CD14-positive monocyte (primary cell): ENCODE data around the gene FUZ. TPM values are rescaled to one million over a fixed set of nuclear protein-coding genes. Genes with fewer than 3 reads are reported as not detected.

Experiments
- DNase-seq, 3 donors: peaks; one replicate each; pipeline ENCODE4 v3.0.0-alpha.2; 2011 to 2022
- H2AFZ ChIP-seq: 2 replicates; pipeline ENCODE4 v1.6.0; 2012; ENCODE audit warnings: mild to moderate bottlenecking, low read depth, low read length, inconsistent platforms; ENCODE audit not compliant: insufficient read depth, poor library complexity, severe bottlenecking
- H3K27ac ChIP-seq, 2 donors: 1 replicate in 1 of 2; 2 replicates in 1 of 2; pipeline ENCODE4 v1.5.1; 2012 to 2013; ENCODE audit warnings: low read length in 2 of 2, control low read depth in 1 of 2, inconsistent platforms in 1 of 2, low read depth in 1 of 2, mild to moderate bottlenecking in 1 of 2
- H3K27me3 ChIP-seq, 2 donors: one replicate each; pipeline versions ENCODE4 v1.6.0 to v1.6.1; 2011 to 2013; ENCODE audit warnings: low read length in 2 of 2; ENCODE audit not compliant: control insufficient read depth in 2 of 2, insufficient read depth in 2 of 2
- H3K36me3 ChIP-seq, 2 donors: replicated peaks in 1 of 2; 1 replicate in 1 of 2; 2 replicates in 1 of 2; pipeline versions ENCODE4 v1.5.1 to v1.6.1; 2012 to 2013; ENCODE audit warnings: low read length in 2 of 2, control low read depth in 1 of 2, inconsistent platforms in 1 of 2, mild to moderate bottlenecking in 1 of 2; ENCODE audit not compliant: insufficient read depth in 2 of 2, control insufficient read depth in 1 of 2
- H3K4me1 ChIP-seq, 2 donors: 1 replicate in 1 of 2; 2 replicates in 1 of 2; pipeline versions ENCODE4 v1.5.1 to v1.6.1; 2012 to 2013; ENCODE audit warnings: low read length in 2 of 2, control low read depth in 1 of 2, inconsistent platforms in 1 of 2, mild to moderate bottlenecking in 1 of 2, moderate library complexity in 1 of 2; ENCODE audit not compliant: insufficient read depth in 2 of 2, control insufficient read depth in 1 of 2
- H3K4me2 ChIP-seq: replicated peaks from 2 replicates; pipeline ENCODE3; 2012; ENCODE audit warnings: low read length, moderate library complexity, mild to moderate bottlenecking; ENCODE audit not compliant: poor library complexity, severe bottlenecking; ENCODE audit errors: extremely low read depth
- H3K4me3 ChIP-seq, 3 experiments: fragments of 200-600 bp in 1 of 3; sonication (generic) in 1 of 3; replicated peaks in 1 of 3; 1 replicate in 2 of 3; 2 replicates in 1 of 3; pipeline ENCODE4 v1.5.1; 2011 to 2013; ENCODE audit warnings: low read length in 3 of 3, mild to moderate bottlenecking in 3 of 3, control low read depth in 2 of 3, low read depth in 2 of 3, inconsistent platforms in 1 of 3, moderate library complexity in 1 of 3
- H3K79me2 ChIP-seq: 2 replicates; pipeline ENCODE4 v1.6.0; 2012; ENCODE audit warnings: mild to moderate bottlenecking, control low read depth, inconsistent platforms, low read length, moderate library complexity; ENCODE audit not compliant: insufficient read depth
- H3K9ac ChIP-seq: 2 replicates; pipeline ENCODE4 v1.6.0; 2017; ENCODE audit warnings: low read length, mild to moderate bottlenecking; ENCODE audit not compliant: insufficient read depth, poor library complexity, severe bottlenecking
- H3K9me3 ChIP-seq, 2 donors: replicated peaks in 1 of 2; 1 replicate in 1 of 2; 2 replicates in 1 of 2; pipeline versions ENCODE4 v1.5.1 to v1.6.1; 2012 to 2013; ENCODE audit warnings: low read length in 2 of 2, control low read depth in 1 of 2; ENCODE audit not compliant: control insufficient read depth in 1 of 2, insufficient read depth in 1 of 2
- H4K20me1 ChIP-seq: 2 replicates; pipeline ENCODE4 v1.6.0; 2012; ENCODE audit warnings: mild to moderate bottlenecking, low read length, control low read depth, moderate library complexity; ENCODE audit not compliant: insufficient read depth
- H3K27ac Mint-ChIP-seq, 7 donors: one replicate each; pipeline ENCODE4 v1.8.0; 2020; ENCODE audit warnings: mild to moderate bottlenecking in 7 of 7, mixed read lengths in 7 of 7, moderate library complexity in 6 of 7, inconsistent platforms in 2 of 7
- H3K27me3 Mint-ChIP-seq, 3 donors: one replicate each; pipeline ENCODE4 v1.8.0; 2021 to 2022; ENCODE audit warnings: low read depth in 3 of 3, mild to moderate bottlenecking in 3 of 3, mixed read lengths in 3 of 3, moderate library complexity in 3 of 3, inconsistent platforms in 1 of 3
- H3K36me3 Mint-ChIP-seq, 2 donors: one replicate each; pipeline ENCODE4 v1.8.0; 2020; ENCODE audit warnings: mixed read lengths in 2 of 2, inconsistent platforms in 1 of 2, mild to moderate bottlenecking in 1 of 2
- H3K4me1 Mint-ChIP-seq: one replicate; pipeline ENCODE4 v1.8.0; 2020; ENCODE audit warnings: mild to moderate bottlenecking, mixed read lengths
- H3K4me3 Mint-ChIP-seq, 2 donors: one replicate each; pipeline ENCODE4 v1.8.0; 2020; ENCODE audit warnings: mild to moderate bottlenecking in 2 of 2, mixed read lengths in 2 of 2, moderate library complexity in 1 of 2
- H3K9me3 Mint-ChIP-seq, 7 donors: one replicate each; pipeline ENCODE4 v1.8.0; 2020 to 2022; ENCODE audit warnings: mixed read lengths in 7 of 7, mild to moderate bottlenecking in 6 of 7, moderate library complexity in 6 of 7, inconsistent platforms in 2 of 7
- WGBS: methylation state at CpG from one replicate; pipeline ENCODE4 v1.1.5; 2013; ENCODE audit warnings: missing lambda C conversion rate; ENCODE audit not compliant: insufficient coverage; 5-methylcytosine and 5-hydroxymethylcytosine counted together
- intact Hi-C, 2 donors: fragments of 100-400 bp; cut with micrococcal nuclease; formaldehyde crosslinking; loops; one replicate each; pipeline versions ENCODE4 v1.15.0 to v1.15.1; 2023
- polyA plus RNA-seq, 3 donors: library from polyadenylated mRNA; depleted of rRNA in 1 of 3; unstranded in 2 of 3; stranded (reverse) in 1 of 3; fragments of 300-500 nt in 2 of 3; fragments of >200 nt in 1 of 3; fragmentation: Illumina TruSeq in 2 of 3; gene quantifications; 1 replicate in 2 of 3; 2 replicates in 1 of 3; pipeline ENCODE4 v1.2.3, GENCODE V29; 2012 to 2021
- TF ChIP-seq, protein P1 (sequence below): fragments of 200-600 bp; IDR thresholded peaks from one replicate; pipeline ENCODE4 v1.8.0; 2022; ENCODE audit warnings: antibody characterized with exemption, mild to moderate bottlenecking

Gene FUZ
- polyA plus RNA-seq, 3 donors = 5.3 to 16.7 (median 5.3) TPM

DNA sequence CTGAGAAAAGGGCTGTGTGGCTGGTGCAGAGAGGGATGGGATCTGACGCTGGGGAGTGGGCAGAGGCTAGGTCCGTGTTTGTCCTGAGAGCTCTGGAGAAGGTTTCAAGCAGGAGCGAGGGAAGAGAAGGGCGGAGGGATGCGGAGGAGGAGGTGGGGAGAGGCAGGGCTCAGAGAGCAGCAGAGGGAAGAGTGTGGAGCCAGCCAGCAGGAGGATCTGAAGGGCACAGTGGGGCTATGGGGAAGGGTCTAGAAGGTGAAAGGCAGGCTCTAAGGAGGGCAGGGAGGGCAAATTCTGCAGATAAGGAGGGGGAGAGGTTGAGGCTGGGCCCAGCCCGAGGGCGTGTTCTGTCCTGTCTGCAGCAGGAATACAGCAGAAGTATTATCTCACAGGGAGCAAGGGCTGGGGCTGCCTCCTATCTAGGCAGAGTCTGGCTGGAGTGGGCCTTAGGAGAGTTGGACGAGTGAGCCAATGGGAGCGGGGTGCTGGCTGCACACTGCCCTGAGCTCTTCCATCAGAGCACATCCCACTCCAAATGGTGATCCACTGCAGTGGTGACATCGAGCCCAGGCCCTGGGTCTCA, 40.2 kb downstream of the FUZ start:
- Histone ChIP-seq H3K4me3 (no peak overlapping the region), H3K9ac (peak overlapping the region; percentile 22), H3K27me3 (no peaks in the 10 kb centered on the region), H3K9me3 (no peaks in the 10 kb centered on the region), H3K79me2 (peaks cover 99% of the 10 kb centered on the region), H2AFZ (no peak overlapping the region), H3K4me1 (peaks cover 32 to 33% of the 10 kb centered on the region in 2 donors), H3K4me2 (no peak overlapping the region), H4K20me1 (peaks cover 61% of the 10 kb centered on the region), H3K27ac (peak overlapping the region; percentile 70 to 78), H3K36me3 (peaks cover 5 to 25% of the 10 kb centered on the region in 2 donors)
- Mint-ChIP-seq H3K9me3 (no peaks in the 10 kb centered on the region), H3K4me3 (no peak overlapping the region), H3K36me3 (peaks cover 23 to 58% of the 10 kb centered on the region in 2 donors), H3K27ac (peak overlapping the region in 6 of 7 donors; percentile 33 to 88 (median 74)), H3K4me1 (peaks cover 47% of the 10 kb centered on the region), H3K27me3 (peaks cover 0 to 2% (median 2%) of the 10 kb centered on the region in 3 donors)
- intact Hi-C loops = no loop called here
- 92% methylated on average over 8 of the region's 10 CpGs for WGBS
- TF ChIP-seq, protein P1, sequence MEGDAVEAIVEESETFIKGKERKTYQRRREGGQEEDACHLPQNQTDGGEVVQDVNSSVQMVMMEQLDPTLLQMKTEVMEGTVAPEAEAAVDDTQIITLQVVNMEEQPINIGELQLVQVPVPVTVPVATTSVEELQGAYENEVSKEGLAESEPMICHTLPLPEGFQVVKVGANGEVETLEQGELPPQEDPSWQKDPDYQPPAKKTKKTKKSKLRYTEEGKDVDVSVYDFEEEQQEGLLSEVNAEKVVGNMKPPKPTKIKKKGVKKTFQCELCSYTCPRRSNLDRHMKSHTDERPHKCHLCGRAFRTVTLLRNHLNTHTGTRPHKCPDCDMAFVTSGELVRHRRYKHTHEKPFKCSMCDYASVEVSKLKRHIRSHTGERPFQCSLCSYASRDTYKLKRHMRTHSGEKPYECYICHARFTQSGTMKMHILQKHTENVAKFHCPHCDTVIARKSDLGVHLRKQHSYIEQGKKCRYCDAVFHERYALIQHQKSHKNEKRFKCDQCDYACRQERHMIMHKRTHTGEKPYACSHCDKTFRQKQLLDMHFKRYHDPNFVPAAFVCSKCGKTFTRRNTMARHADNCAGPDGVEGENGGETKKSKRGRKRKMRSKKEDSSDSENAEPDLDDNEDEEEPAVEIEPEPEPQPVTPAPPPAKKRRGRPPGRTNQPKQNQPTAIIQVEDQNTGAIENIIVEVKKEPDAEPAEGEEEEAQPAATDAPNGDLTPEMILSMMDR = no peak
- no peak for DNase-seq

DNA sequence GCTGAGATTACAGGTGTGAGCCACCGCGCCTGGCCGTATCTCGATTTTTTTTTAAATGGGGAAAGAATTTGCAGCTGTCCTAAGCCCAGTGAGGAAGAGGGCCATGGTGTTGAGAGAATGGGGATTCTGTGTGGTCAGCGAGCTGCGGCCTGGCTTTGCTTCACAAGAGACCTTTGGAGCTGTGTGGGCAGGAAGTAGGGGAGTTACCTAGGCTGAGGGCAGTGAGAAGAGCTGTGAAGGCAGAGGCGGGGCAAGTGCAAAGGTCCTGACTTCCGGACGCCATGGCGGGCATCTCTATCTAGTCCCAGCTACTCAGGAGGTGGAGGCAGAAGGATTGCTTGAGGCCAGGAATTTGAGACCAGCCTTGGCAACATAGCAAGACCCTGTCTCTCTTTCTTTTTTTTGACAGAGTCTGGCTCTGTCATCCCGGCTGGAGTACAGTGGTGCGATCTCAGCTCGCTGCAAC, 41.4 kb downstream of the FUZ start:
- WGBS = 87% methylated on average over 8 of the region's 13 CpGs
- TF ChIP-seq, protein P1 = no peak
- H3K9ac ChIP-seq = no peak overlapping the region
- Mint-ChIP-seq H3K27ac (peak overlapping the region in 2 of 7 donors; percentile 68 to 76), H3K36me3 (peaks cover 23 to 56% of the 10 kb centered on the region in 2 donors), H3K9me3 (no peaks in the 10 kb centered on the region), H3K4me1 (peaks cover 53% of the 10 kb centered on the region), H3K4me3 (no peak overlapping the region), H3K27me3 (peaks cover 0 to 2% (median 2%) of the 10 kb centered on the region in 3 donors)
- no peak overlapping the region for H3K27ac ChIP-seq
- no peaks in the 10 kb centered on the region for H3K9me3 ChIP-seq
- H3K4me3 ChIP-seq = no peak overlapping the region
- H3K79me2 ChIP-seq = peaks cover 99% of the 10 kb centered on the region
- H3K4me1 ChIP-seq = peaks cover 38 to 41% of the 10 kb centered on the region in 2 donors
- no peak overlapping the region for H2AFZ ChIP-seq
- no peak overlapping the region for H3K4me2 ChIP-seq
- intact Hi-C loops = no loop called here
- no peak for DNase-seq
- H4K20me1 ChIP-seq = peaks cover 66% of the 10 kb centered on the region
- H3K36me3 ChIP-seq = peaks cover 5 to 25% of the 10 kb centered on the region in 2 donors
- H3K27me3 ChIP-seq = no peaks in the 10 kb centered on the region
